Cardiac fibroblast (primary cell): ENCODE data around the gene ZNF878.

Source experiments
- DNase-seq, 2 donors: peaks; one replicate each; pipeline versions ENCODE4 v3.0.0 to v3.0.0-alpha.2; 2010; ENCODE audit warnings: low read depth in 2 of 2
- H3K4me3 ChIP-seq, 2 donors: replicated peaks in 1 of 2; 1 replicate in 1 of 2; 2 replicates in 1 of 2; pipeline ENCODE4 v1.5.1; 2011; ENCODE audit warnings: low read depth in 2 of 2, low read length in 2 of 2, mild to moderate bottlenecking in 2 of 2, moderate library complexity in 1 of 2
- TF ChIP-seq, protein P1 (sequence below): IDR thresholded peaks from one replicate; pipeline ENCODE4 v1.5.1; 2011; ENCODE audit warnings: low read depth, mild to moderate bottlenecking, low read length, inconsistent platforms

The ZNF878 gene

DNA sequence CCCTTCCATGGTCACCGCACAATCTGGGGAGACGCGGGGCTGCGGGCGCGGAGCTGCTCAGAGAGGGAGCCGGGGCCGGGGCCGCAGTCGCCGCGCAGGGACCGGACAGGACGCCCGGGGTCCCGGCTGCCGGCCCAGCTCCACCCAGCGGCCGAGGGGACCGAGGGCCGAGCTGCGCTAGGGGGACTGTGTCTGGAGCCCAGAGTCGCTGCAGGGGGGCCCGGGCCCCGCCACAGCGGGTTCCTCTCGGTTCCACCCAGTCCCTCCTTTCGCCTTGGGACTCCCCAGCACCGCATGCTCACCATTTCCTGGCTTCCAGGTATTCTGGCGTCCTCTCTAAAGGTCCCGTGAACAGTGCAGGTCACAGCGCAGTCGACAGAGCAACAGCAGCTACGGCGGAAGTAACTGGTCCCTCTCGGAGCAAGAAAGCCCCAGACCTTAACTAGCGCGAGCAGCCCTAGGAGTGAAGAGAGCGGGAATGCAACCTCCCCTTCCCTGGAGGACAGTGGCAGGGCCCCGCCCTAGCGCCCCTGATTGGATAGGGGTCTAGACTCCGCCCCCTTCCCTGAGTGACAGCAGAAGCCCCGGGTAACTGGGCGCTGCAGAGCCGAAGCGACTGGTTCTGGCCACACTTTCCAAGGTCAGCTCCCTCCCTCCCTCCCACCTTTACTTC, at the start of gene ZNF878:
ZNF878 (minus strand) TSS at position 465 of the 673 bp plus-strand sequence; CDS start at position 305, 160 bp downstream.
- DNase-seq: peak; percentile 78 to 85
- TF ChIP-seq, protein P1, sequence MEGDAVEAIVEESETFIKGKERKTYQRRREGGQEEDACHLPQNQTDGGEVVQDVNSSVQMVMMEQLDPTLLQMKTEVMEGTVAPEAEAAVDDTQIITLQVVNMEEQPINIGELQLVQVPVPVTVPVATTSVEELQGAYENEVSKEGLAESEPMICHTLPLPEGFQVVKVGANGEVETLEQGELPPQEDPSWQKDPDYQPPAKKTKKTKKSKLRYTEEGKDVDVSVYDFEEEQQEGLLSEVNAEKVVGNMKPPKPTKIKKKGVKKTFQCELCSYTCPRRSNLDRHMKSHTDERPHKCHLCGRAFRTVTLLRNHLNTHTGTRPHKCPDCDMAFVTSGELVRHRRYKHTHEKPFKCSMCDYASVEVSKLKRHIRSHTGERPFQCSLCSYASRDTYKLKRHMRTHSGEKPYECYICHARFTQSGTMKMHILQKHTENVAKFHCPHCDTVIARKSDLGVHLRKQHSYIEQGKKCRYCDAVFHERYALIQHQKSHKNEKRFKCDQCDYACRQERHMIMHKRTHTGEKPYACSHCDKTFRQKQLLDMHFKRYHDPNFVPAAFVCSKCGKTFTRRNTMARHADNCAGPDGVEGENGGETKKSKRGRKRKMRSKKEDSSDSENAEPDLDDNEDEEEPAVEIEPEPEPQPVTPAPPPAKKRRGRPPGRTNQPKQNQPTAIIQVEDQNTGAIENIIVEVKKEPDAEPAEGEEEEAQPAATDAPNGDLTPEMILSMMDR: no peak
- peak within 1 kb of the TSS; percentile 65 for H3K4me3 ChIP-seq

DNA sequence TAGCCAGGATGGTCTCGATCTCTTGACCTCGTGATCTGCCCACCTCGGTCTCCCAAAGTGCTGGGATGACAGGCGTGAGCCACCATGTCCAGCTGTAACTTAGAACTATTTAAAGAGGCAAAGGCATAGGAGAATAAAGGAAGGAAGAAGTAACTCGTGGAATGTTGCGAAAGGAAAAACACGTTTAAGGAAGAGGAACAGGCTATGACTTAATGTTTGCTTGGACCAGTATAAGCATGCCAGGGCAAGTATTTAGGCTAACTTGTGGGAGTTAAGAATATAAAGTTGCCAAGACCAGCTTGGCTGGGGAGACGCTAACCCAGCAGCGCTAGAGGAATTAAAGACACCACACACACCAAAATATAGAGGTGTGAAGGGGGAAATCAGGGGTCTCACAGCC, 45.3 kb upstream of the ZNF878 start:
- TF ChIP-seq, protein P1: no peak
- no peak overlapping the region for H3K4me3 ChIP-seq
- DNase-seq: no peak

DNA sequence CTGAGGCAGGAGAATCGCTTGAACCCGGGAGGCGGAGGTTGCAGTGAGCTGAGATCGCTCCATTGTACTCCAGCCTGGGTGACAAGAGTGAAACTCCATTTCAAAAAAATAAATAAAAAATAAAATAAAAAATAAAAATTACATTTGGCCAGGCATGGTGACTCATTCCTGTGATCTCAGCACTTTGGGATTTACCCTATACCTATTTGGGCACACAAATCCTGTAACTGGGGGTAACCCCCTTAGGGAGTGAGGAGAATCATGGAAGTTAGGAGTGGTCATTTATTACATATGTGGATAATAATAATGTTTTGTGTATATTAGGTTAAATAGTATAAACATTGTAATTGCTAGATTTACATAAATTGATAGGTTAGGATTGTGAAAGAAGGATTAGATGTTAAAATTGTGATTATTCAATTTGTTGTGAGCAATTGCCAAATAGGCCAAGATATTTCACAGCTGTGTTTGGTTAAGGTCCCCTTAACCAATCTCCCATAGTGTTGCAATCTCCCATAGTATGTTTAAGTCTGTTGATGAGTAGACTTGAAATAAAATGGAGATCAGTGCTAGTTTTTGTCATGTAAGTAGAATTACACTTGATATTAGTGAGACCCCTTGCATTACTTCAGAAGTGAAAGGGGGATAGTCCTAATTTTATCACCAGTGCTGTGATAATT, 42.5 kb upstream of the ZNF878 start:
- peak; percentile 6 to 63 for DNase-seq
- H3K4me3 ChIP-seq: no peak overlapping the region
- TF ChIP-seq, protein P1: no peak

DNA sequence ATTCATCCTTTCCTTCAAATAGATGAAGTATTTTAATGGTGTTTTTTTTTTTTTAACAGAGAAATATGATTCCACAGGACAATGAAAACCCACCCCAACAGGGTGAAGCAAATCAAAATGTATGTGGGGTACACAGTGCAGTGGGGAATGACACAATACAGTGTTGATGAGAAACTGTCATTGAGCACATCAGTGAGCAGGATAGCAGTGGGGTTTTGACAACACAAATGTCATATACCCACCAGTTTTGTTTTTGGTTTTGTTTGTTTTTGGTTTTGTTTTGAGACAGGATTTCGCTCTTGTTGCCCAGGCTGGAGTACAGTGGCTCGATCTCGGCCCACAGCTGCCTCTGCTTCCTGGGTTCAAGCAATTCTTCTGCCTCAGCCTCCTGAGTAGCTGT, 41.0 kb upstream of the ZNF878 start:
- TF ChIP-seq, protein P1: no peak
- H3K4me3 ChIP-seq: no peak overlapping the region
- no peak for DNase-seq

DNA sequence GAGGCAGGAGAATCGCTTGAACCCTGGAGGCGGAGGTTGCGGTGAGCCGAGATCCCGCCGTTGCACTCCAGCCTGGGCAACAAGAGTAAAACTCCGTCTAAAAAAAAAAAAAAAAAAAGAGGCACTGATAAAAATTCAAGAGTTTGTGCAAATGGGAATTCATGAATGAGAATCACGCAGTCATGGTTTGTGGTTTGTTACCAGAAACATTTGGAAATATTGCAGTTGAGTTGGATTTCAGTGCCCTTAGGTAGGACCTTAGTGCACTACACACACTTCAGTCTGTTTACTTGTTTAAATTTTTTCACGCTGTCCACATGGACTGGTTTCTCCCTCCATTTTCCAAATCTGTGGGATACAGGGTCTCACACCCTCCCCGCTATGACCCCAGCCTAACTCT, 40.2 kb upstream of the ZNF878 start:
- TF ChIP-seq, protein P1: no peak
- peak overlapping the region; percentile 69 to 75 for H3K4me3 ChIP-seq
- DNase-seq: peak; percentile 13 to 19

DNA sequence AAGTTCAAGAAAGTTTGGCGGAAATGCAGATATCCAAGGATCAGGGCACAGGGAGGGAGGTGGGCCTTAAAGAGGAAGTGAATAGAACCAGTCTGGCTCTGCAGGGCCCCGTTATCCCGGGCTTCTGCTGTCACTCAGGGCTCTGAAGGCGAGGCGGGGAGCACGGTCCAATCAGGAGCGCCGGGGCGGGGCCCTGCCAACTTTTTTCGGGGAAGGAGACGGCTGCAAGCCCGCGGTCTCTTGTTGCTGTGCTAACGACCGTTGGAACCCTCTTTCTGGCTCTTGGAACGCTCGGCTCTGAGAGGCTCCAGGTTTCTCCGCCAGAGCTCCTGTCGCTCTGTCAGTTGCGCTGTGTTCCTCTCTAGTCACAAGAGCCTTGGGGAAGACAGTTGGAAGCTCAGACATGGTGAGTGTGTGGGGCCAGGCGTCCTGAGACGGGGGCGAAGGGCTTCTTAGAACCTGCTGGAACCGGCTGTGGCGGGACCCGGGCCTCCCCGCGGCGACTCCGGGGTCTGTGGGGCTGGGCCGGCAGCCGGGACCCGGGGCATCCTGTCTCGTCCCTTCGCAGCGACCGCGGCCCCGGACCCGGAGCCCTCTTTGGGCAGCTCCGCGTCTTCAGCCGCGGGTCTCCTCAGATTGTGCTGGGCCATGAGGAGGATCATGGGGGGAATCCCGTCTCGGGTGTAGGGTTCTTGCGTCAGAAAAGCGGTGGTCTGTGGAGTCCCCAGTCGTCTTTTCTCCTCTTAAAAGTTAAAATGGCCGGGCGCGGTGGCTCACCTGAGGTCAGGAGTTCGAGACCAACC, 39.5 kb upstream of the ZNF878 start:
- DNase-seq: peak; percentile 89 to 92
- H3K4me3 ChIP-seq: peak overlapping the region; percentile 69 to 75
- TF ChIP-seq, protein P1: no peak
